ENCODE data around the gene LIN7C.

LIN7C gene

GRCh38 chr11:27444801-27445215 is 61.8 kb downstream of the LIN7C start:
- DNase-seq, result no peak
